GM18507 (cell line): ENCODE results near the gene ZNF564.
"Not testable (repeated sequence)": the region's sequence is repeated elsewhere in the genome, so short reads cannot be mapped to it uniquely, and the experiment has no call there.

Experiments
- DNase-seq: peaks from one replicate; pipeline ENCODE4 v3.0.0; 2011; ENCODE audit warnings: low read depth; ENCODE audit not compliant: insufficient read length; ENCODE audit errors: extremely low spot score
- FAIRE-seq: peaks from 2 replicates; lab custom pipeline; 2011; peaks lifted over from hg19 to GRCh38; lab: Jason Lieb, UNC

Gene ZNF564

GRCh38 chr19:12521996-12522395 lies 29.3 kb downstream of the ZNF564 start:
- DNase-seq (no peak), FAIRE-seq (no peak)

- DNase-seq: no peak
- no peak for FAIRE-seq
Observed at GRCh38 chr19:12513531-12514061, 37.7 kb downstream of the ZNF564 start.

- FAIRE-seq: no peak
- no peak for DNase-seq
Observed at GRCh38 chr19:12497032-12497431, 54.2 kb downstream of the ZNF564 start.

- no peak for DNase-seq
- FAIRE-seq: no peak
Observed at GRCh38 chr19:12496480-12496879, 54.8 kb downstream of the ZNF564 start.

GRCh38 chr19:12495002-12495802 lies 56.1 kb downstream of the ZNF564 start:
- FAIRE-seq (peak; percentile 90), DNase-seq (peak; percentile 48)

- FAIRE-seq: no peak
- DNase-seq: no peak
Observed at GRCh38 chr19:12494260-12494860, 56.9 kb downstream of the ZNF564 start.

- not testable (repeated sequence) for DNase-seq, FAIRE-seq
Observed at GRCh38 chr19:12486265-12486783, 65.0 kb downstream of the ZNF564 start.

- FAIRE-seq (no peak), DNase-seq (no peak)
Observed at GRCh38 chr19:12485571-12485970, 65.7 kb downstream of the ZNF564 start.

GRCh38 chr19:12485052-12485416 lies 66.2 kb downstream of the ZNF564 start:
- DNase-seq: no peak
- FAIRE-seq: no peak

GRCh38 chr19:12484371-12485051 lies 66.8 kb downstream of the ZNF564 start, which contains the start of gene ZNF709:
TSS of gene ZNF709 (minus strand) at chr19:12484816. CDS start at chr19:12484657, 159 bp downstream.
- FAIRE-seq: peak; percentile 94
- peak; percentile 84 for DNase-seq

GRCh38 chr19:12484011-12484370 lies 67.3 kb downstream of the ZNF564 start:
- FAIRE-seq (no peak), DNase-seq (no peak)

GRCh38 chr19:12482509-12482886 lies 68.8 kb downstream of the ZNF564 start:
- DNase-seq: no peak
- FAIRE-seq: no peak

GRCh38 chr19:12481781-12482508 lies 69.3 kb downstream of the ZNF564 start:
- DNase-seq (no peak), FAIRE-seq (no peak)

GRCh38 chr19:12478234-12478941 lies 72.9 kb downstream of the ZNF564 start:
- DNase-seq (no peak), FAIRE-seq (no peak)
